NCI-H1930 (cell line): ENCODE results near the gene SURF4.
"Not testable (repeated sequence)": the region's sequence is repeated elsewhere in the genome, so short reads cannot be mapped to it uniquely, and the experiment has no call there.

Source experiments
- DNase-seq, 2 experiments: peaks; one replicate each; lab custom pipeline; 2025; lab: John Stamatoyannopoulos, UW

Gene SURF4

DNA sequence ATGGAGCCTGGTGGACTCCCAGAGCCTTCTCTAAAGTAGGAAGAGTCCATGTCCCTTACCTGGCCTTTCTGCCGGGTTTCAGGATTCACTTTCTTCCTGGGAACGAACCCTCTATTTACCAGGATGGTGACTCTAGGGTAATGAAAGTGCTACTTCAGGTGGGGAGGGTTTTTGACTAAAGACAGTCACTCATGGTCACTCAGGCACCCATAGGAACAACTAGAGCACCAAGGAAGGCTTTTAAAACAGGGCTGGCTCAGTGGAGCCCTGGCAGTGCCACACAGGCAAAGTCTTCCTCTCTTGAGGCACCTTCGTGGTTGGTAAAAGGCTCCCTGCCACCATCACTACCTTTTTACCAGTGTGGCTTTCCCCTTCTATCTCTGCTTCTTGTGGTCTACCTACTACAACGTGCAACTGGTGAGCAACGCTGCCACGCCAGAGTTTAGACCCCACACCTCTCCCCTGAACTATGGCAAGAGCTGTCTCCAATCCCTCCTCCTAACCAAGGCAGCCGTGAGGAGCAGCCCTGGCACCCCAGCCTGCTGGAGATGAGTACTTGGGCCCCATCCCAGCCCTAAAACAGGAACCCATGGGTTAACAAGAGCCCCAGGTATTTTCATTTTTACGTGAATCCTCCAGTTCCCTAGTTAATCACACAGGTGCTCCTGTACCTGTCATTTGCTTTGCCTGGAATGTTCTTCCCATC is 23.1 kb downstream of the SURF4 start:
- no peak for DNase-seq

DNA sequence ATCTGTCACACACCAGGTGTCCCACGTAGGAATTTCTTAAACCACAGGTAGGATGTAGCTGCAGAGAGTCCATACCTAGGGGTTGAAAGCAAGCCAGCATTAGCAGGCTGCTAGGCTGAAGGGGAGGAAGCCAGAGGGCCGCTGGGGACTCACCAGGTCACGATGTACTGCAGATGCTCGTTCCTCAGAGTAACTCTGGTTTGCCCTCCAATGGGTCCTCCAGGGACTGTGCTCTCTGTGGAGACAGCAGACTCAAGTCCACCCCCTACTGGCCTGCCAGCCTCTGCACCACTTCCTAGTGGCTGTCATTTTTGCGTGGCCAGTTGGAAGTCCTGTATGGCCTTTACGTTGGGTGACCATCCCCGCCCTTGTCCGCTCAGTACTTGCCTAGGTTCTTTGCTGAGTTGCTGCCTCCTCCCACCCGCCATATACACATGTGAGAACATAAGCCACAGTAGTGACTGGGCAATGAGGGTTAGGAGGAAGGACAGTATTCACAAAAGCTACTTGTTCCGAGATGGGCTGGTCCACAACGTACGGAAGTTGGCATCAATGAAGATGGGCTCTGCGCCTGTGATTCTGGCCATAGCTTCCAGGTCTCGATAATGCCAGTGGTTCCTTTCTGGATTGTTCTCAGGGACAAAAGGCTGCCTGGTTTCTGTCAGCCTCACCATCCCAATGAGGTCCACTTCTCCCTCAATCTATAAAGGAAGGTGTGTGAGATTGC is 23.8 kb downstream of the SURF4 start:
- DNase-seq, result no peak

DNA sequence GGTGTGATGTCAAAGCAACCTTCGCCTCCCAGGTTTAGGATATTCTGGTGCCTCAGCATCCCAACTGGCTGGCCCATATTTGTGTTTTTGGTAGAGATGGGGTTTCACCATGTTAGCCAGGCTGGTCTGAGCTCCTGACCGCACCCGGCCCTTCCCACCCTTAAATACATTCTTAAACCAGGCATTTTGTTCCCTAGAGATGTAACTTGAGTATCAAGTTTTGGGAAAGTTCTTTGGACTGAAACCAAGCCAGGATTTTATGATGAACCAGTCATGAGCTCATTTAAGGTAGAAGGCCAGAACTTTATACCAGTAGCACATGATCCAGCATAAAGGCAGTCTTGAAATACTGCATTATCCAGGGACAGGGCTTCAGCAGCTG is 24.3 kb downstream of the SURF4 start:
- DNase-seq, result no peak

DNA sequence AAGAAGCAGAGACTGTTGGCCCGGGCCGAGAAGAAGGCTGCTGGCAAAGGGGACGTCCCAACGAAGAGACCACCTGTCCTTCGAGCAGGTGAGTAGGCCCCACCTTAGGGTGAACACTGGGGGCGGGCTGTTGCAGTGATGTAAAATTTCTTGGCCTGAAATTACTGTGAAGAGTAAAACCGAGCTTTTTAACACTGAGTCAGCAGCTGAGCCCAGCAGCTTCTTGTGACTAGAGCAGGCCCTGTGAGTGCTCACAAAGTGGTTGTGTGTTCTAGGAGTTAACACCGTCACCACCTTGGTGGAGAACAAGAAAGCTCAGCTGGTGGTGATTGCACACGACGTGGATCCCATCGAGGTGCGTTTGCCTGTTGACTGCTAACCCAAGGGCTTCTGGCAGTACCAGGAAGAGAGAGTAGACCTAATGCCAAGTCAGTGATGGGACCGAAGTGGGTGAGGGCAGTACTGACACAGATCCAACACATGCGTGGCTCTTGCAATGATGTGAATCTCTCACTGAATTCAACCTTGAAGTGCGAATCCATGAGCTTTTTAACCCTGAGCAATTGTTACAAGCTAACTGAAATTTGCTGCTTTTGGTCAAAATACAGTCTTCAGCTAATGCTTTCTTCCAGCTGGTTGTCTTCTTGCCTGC is 25.8 kb downstream of the SURF4 start:
- no peak for DNase-seq

DNA sequence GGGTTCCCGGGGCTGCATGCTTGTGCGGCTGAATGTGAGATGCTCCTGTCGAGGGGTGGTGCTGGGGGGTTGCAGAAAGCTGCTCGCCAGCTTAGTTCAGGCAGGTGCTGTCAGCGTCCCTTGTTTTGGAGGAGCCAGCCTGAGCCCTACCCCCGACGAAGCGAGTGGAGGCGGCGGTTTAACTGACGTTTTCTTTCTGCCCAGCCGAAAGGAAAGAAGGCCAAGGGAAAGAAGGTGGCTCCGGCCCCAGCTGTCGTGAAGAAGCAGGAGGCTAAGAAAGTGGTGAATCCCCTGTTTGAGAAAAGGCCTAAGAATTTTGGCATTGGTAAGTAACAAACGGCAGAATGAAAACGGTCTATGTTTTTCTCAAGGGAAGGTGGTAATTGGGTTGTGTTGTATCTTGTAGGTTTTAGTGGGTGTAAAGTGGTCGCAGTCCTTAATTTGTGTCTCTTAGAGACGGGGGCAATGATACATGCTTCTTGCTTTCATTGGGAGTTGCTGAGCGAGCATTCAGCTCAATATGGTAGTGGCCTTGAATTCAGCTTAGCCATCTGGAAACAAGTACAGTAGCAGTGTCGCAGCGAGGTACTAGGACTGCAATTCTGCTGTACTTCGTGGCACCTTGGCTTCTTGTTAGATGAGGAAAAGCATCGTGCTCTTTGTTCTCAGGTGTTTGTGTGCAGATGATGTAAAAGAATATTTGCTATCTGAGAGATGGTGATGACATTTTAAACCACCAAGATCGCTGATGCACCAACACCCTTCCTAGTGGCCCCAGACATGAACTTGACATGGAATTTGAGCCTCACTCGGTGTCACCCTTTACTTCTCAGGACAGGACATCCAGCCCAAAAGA is 26.9 kb downstream of the SURF4 start:
- no peak for DNase-seq

DNA sequence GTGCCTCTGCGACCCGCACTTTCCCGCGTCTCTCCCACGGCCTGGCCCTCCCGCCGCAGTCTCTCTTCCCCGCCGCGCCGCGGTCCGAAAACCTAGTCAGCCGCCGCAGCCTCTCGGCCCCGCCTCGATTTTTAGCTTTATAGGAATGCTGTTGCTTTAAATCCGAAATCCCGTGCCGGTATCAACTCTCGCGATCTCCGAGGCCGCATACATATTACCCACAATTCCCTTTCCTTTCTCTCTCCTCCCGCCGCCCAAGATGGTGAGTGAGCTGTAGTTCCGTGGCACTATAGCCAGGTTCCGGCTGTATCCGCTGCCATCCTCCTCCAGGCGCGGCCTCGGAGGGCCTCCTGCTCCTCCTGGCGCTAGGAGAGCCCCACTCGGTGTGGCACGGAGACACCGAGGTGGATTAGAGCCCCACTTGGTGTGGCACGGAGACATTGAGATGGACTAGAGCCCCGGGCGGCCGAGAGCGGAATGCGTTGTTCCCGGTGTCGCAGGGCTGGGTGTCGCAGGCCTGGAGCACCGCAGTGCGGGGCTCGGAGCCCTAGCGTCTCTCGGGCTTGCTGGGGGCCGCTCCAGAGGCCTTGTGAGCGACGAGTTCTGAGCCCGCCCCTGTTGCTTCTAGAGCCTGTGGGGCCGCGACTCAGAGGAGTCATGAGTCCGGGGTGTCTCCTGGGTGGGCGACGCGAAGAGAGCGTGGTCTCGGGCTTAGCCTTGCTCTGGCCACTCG is 27.7 kb downstream of the SURF4 start, which contains the start of the genes MED22 and RPL7A:
Gene MED22, minus strand, starts transcription at position 147 of the 733 bp plus-strand sequence. CDS start 1,469 bp downstream, outside the sequence.
Gene RPL7A, plus strand, starts transcription at position 234 of the 733 bp plus-strand sequence. Its CDS starts 26 bp downstream, at position 260.
- peak; percentile 86 to 91 for DNase-seq

DNA sequence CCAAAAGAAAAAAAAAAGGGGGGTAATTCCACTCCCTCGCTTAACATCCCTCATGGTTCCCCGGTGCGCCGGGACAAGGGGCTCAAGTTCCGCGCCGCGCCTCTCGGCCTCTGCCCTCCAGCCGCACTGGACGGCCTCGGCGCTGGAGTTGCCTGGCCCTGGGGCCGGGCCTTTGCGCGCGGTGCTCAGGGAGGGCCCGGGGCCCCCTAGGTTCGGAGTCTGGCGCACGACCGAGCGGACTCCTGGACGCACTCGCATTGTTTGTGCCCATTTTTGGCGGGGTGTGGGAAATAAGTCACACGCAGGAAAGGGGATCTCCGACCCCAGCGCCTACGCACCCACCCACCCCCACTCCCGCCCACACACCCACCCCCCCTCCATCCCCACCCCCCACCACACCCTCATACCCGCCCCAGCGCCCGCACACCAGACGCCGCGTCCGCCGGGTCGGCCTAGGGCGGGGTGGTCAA is 28.3 kb downstream of the SURF4 start:
- no peak for DNase-seq

DNA sequence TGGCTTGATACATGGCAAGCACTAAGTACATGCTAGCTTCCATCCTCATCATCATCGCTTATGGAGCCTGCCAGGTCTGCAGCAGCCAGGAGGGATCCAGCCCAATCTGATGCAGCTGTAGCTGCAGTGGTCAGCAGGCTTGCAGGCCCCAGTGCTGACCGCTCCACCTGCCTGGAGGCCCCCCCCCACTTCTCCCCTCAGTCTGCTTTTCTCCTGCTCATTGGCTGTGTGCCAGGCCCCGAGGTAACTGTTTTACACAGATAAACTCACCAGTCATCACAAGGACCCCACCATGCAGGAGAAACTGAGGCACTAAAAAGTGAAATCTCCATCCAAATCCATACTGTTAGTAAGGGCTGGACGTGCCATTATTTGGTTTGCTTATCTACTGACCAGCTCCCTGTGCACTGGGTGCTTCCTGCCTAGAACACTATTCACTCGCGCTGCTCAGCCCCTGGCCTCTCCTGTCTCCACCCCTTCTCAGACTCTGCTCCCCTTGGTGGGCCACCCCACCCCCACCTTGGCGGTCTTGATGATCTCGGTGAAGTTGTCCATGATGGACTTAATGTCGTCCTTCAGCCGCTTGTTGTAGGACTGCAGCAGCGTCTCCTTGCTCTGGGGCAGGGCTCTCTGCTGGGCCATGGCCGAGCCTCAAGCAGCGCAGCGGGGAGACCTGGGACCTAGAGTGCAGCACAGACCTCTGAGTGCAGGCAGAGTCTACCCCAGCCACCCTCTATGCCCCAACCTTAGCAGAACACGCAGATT is 29.7 kb downstream of the SURF4 start:
- DNase-seq, result no peak

DNA sequence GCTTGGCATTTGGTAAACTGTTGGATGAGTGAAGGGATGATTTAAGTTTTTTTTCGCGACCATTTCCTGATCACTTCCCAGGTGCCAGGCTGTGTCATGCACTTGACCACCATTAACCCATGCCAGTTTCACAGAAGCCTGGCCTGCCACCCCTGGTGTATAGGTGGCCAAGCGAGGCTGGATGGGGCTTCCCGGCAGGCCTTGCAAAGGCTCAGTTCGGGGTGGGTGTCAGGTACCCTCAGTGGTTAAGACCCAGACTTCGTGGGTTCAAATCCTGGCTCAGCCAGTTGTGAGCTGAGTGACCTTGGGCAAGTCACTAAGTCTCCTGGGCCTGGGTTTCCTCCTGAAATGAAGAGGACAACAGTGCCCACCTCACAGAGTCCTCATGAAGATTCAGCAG is 30.3 kb downstream of the SURF4 start:
- no peak for DNase-seq

DNA sequence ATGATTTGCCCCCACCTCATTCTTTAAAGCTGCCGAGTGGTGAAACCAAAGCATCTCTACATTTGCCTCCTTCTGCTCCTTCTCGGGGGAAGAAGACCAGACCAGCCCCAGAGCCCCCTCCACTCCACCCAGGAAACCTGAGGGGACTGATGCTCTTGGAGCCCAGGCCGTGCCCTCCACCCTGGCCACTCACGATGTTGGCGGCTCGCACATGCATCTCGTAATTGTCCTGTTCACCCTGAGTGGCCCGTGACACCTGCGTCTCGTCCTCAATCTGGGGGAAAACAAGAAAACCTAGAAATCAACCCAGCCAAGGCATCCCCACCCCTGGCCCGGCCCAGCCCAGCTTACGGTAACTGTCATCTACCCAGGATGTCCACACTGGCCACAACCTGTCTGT is 30.9 kb downstream of the SURF4 start:
- no peak for DNase-seq

DNA sequence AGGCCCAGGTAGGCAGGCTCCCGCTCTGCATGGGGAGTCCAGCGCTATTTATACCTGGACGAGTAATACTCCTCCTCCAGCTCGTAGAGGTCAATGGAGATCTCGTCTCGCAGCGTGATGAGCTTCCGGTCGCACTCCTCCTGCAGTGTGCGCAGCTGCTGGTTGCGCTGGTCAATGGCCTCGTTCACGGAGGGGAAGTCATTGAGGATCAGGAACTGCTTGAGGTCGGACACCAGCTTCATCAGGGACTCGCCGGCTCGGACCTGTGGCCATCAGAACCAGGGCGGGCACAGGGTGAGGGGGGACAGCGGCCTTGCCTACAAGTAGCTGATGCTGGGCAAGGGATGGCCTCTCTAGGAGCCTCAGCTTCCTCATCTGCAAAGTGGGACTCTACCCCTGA is 31.8 kb downstream of the SURF4 start:
- no peak for DNase-seq

DNA sequence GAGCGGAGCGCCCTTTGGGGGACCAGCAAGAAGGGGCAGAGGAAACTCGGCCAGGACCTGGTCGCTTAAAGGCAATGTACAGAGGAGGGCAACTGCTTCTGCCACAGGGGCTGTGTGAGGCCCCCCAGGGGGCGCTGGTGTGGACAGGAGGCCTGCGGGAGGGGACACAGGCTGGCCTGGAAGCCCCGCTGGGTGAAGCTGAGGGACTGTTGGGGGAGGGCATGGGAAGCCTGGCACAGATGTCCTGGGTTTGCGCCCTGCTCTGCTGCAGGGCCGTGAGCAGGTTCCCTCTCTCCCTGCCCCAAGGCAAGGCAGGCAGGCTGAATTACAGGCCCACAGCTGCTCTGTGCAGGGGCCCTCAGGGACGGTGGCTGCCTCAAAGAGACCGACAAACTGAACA is 33.3 kb downstream of the SURF4 start:
- no peak for DNase-seq

DNA sequence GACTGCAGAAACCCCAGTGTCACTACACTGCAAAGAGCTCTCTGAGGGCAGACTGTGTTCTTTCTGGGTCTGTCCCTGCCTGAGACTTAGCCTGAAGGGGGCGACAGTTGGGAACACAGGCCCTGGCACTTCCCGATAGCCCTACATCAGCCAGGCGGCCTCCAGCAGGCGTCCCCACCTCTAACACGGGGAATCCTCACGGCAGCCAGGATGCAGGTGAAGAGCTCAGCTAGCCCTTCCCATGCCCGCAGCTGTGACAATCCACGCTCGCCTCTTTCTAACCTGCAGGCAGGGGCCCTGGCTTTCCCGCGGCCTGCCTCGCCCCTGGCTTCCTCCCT is 33.8 kb downstream of the SURF4 start:
- no peak for DNase-seq

DNA sequence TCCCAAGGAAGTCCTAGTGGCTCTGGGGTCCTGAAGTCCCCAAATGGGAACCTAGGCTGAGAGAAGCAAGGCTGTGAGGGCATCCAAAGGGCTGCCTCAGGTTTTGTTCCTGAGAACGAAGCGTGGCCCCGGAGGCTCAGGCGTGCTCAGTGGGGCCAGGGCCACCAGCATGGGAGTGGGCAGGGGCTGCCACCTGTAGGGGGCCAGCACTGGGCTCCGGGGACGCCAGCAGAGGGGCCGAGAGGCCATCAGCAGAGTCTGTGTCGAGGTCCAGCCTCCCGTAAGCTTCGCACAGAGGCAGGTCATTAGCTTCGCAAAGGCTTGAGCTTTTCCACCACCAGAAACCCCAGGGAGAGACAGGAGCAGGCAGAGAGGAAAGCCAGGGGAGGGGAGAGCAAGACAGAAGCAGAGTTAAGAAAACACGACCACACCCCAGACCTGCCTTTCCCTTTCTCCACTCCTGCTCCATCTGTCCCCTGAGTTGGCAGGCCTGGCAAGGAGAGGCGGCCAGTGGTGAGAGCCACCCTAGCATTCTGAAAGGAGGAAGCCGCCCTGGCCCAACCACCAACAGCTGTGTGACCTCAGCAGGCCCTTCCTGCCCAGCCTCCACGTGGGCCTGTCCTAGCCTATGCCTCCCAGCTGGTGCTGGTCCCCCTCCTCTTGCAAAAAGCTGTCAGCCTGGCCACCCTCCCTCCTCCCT is 34.3 kb downstream of the SURF4 start:
- DNase-seq, result no peak

DNA sequence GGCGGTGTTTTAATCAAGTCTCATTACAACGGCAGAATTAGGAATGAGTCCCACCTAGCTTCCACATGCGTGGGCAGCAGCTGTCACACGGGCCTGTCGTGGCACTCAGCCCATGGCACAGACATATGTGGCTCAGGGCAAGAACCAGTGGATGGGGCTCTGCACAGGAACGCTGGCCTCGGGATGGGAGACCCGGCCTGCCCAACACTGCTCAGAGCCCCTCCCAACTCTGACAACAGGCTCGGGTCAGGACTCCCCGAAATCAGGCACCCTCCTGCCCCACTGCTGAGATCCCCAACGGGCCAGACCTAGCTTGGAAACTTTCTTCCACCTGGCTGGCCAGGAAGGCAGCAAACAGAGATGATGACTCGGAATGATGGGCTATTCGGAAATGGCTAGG is 34.9 kb downstream of the SURF4 start:
- DNase-seq, result no peak

DNA sequence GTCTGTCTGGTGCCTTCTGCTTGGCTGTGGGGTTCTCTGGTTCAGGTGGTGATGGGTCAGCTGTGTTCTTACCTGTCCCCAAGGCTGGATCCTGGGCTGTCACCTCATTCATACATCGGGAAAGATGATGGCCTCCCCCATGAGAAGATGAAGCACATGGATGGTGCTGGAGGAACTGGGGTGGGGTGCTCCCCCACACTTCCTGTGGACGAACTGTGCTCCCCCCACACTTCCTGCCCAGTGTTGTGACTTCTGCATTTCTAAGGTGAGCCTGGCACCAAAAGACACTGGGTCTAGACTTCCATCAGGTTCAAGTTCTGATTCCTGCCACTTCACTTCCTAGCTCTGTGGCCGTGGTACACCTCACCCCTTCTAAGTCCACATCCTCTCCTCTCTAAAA is 35.6 kb downstream of the SURF4 start:
- DNase-seq, result no peak

DNA sequence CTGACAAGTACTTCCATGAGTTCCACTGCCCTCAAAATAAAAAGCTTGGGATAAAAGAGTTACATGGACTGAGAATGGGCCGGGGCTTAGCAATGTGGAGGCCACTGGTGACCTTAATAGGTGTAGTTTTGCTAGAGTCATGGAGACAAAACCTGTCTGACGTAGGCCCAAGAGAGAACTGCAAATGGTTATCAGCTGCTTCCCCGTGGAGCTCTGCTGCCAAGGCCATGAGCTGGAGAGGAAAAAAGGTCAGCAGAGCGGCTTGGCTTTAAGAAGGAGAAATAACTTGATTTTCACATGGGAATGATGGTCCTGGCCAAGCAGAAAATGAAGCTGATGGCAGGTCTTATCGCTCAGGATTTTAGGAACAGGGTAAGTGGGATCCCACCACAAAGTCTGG is 36.2 kb downstream of the SURF4 start:
- no peak for DNase-seq

DNA sequence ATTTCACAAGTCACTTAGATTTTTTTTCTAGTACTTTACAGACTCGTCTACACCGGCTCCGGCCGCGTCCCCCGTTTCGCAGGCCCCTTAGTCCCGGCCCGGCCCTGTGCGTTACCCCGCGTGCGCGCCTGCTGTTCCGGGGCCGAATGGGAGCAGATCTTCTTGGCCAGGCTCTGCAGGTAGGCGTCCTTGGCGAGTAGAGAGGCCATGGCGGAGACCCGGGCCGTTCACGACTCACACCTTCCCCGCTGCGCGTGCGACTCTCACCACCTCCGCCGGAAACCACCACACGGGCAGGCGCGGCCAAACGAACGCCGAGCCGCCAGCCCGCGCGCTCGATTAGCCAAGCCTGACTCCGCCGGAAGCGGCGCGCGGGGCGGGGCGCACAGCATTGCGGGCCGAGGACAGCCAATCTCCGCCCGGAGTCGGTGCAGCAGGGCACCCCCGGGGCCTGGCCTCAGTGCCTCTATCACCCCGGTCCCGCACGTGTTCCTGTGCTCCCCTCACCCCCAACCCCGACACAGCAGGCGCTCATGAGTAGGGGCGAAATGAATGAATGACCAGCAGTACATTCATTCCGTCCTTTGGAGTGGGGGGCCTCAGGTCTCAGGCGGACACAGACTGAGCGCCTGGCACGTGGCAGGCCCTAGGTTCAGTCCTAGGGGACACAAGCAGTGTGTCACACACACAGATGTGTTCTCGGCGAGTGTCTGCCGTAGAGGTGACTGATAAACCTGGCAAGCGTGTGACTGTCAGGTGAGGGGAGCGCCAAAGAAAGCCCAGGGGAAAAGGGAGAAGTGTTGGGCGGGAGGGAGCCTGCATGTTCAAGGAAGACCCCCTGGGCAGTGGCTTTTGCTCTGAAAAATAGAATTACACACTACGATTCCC is 39.7 kb downstream of the SURF4 start, which contains the start of gene SURF6:
Gene SURF6, minus strand, starts transcription at position 265 of the 888 bp plus-strand sequence. Its CDS starts 56 bp downstream, at position 209.
- peak; percentile 77 to 89 for DNase-seq

DNA sequence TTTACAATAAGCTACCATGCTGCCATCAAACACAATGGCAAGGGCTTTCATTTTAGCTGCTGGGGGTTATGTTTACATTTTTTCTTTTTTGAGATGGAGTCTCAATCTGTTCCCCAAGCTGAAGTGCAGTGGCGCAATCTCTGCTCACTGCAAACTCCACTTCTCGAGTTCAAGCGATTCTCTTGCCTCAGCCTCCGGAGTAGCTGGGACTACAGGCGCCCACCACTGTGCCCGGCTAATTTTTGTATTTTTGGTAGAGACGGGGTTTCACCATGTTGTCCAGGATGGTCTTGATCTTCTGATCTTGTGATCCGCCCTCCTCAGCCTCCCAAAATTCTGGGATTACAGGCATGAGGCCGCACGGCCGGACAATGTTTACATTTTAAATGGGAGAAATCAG is 41.0 kb downstream of the SURF4 start:
- DNase-seq, result not testable (repeated sequence)
